NCI-H748 (cell line): ENCODE results near the gene STAT6.

Source experiments
- DNase-seq: peaks from one replicate; lab custom pipeline; 2025; ENCODE audit not compliant: unreplicated experiment; lab: John Stamatoyannopoulos, UW

Gene STAT6

GRCh38 chr12:57111031-57111734 is at the start of gene STAT6:
Gene STAT6, minus strand, starts transcription at chr12:57111362. Its CDS starts 3,084 bp downstream, at chr12:57108278.
- no peak for DNase-seq

DNA sequence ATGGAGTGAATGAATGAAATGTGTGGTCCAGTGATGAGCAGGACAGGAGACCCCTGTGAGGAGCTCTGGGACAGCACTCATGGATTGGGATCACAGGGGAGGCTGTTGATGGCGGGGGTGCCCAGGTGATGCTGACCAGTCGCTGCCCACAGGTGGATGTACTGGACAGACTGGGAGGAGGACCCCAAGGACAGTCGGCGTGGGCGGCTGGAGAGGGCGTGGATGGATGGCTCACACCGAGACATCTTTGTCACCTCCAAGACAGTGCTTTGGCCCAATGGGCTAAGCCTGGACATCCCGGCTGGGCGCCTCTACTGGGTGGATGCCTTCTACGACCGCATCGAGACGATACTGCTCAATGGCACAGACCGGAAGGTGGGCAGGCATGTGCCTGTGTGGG is 49.6 kb upstream of the STAT6 start:
- DNase-seq, result no peak

DNA sequence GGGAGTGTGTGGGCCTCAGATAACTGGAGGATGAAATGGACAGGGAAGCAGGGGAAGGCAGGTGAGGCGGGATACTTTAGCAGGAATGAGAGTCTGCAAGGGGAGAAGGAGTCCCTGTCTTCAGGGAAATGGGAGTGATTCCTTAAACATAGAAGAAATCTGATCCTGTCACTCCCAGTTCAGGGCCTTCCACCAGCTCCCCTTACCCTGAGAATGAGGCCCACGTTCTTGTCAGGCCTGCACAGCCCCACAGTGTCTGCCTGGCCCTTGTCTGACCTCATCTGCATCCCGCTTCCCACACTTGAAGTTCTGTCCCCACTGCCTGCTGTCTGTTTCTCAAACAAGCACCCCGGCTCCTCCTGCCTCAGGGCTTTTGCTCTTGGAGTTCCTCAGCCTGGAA is 48.9 kb upstream of the STAT6 start:
- no peak for DNase-seq

DNA sequence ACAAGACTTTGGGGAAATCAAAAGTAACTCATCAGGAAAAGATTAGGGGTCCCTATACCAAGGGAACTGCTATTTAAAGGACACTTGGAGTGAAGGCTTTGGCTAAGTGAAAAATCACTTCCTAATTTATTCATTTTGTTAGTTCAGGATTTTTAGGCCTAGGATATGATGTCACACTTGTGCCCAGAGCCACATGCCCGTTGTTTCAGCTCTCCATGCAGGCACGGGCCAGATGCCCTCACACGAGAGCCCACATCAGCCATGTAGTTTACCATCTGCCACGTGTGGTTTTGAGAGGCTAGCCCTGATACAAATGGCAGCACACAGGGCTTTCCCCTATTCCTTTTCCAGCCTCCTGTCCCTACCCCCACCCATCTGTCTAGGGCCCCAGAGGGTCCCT is 48.1 kb upstream of the STAT6 start:
- DNase-seq, result no peak

GRCh38 chr12:57158665-57159064 is 47.5 kb upstream of the STAT6 start:
- no peak for DNase-seq

GRCh38 chr12:57158186-57158585 is 47.0 kb upstream of the STAT6 start:
- DNase-seq, result no peak

- no peak for DNase-seq
Measured at GRCh38 chr12:57157588-57158173, 46.5 kb upstream of the STAT6 start.

DNA sequence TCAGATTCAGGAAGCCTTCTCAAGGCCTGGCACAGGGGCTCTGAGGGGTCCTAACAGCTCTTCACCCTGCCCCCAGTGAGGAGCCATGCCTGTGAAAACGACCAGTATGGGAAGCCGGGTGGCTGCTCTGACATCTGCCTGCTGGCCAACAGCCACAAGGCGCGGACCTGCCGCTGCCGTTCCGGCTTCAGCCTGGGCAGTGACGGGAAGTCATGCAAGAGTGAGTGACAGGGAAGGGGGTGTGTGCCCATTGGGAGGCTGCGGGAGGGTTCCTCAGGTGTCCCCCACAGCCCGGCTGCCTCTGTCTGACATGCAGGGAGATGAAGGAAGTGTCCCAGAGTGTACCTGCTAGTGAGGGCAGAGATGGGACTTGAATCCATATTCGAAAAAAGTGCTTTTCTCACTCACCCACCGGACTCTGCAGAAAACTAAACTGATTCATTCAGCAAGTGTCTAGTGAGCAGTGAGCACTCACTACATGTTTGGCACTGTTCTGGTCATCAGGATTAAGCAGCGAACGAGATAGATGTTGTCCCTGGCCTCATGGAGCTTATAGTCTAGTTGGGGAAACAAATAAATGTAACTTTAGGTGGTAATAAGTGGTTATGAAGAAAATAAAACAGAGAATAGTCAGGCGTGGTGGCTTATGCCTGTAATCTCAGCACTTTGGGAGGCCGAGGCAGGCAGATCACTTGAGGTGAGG is 45.7 kb upstream of the STAT6 start:
- DNase-seq, result no peak

DNA sequence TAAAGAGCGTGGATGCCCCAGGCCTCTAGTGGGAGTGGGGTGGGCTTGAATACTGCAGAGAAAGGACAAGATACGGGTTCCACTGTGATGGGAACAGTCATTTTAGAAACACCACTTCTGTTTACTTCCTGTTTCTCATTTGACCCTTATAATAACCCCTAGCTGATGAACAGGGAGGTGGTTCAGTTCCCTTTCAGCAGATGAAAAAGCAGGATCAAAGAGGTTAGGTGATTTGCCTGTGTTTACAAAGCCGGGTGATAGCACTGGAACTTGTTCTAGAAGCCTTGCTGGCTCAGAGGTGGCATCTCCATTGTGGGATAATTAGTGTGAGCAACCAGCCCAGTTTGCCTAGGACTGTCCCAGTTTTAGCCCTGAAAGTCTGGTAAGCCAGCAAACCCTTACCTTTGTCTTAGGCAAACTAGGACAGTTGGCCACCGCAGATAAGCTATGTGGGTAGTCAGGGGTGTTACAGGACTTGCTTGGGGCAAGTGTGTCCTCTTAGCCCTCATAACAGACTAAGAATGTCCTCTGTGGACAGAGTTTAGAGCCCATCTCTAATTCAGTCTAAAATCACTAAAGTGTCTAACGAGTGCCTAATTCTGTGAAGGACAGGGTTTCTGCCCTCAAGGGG is 43.8 kb upstream of the STAT6 start:
- no peak for DNase-seq

- no peak for DNase-seq
Measured at GRCh38 chr12:57154076-57154475, 42.9 kb upstream of the STAT6 start.

DNA sequence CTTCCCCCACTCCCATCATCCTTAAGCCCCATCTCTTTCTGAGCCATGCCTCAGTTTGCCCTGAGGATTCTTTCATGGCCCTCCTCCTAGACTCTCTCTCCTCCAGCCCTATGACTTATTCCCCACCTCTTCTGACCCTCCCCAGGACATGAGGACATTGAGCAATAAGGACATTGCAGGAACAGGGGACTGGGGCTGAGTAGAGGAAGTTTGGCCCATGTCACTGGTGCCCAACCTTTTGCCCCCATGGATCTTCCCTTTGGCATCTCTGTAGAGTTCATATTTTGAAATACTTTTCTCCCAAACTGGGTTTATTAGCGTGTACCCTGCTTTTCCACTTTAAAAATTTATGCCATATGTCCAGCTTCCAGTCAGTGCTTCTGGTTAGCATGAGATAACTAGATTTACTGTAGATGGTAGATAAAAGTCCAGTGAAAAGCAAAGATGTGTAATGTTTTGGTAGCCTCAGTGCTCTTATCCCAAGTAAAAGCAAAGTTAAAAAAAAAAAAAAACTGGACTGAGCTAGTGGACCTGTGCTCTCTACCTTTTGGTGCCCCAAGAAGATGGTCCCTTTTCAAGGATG is 42.3 kb upstream of the STAT6 start:
- DNase-seq, result no peak

DNA sequence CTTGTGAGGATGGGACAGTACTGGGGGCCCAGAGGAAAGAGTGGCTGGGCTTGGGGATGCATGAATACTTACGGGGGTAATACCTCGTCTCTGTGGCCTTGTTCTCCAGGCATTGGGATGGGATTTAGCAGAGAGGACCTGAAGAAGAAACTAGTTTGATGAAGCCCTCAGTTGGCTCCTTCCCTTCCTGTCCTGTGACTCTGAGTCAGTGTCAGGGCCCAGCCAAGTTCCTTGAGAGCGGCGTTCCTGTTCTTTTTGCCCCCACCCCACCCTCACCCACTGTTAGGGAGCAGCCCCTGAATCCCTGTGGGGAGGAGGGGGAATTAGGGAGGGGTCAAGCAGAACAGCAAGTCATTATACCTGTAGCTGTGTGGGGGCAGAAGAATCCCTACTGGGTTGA is 41.5 kb upstream of the STAT6 start:
- DNase-seq, result no peak

DNA sequence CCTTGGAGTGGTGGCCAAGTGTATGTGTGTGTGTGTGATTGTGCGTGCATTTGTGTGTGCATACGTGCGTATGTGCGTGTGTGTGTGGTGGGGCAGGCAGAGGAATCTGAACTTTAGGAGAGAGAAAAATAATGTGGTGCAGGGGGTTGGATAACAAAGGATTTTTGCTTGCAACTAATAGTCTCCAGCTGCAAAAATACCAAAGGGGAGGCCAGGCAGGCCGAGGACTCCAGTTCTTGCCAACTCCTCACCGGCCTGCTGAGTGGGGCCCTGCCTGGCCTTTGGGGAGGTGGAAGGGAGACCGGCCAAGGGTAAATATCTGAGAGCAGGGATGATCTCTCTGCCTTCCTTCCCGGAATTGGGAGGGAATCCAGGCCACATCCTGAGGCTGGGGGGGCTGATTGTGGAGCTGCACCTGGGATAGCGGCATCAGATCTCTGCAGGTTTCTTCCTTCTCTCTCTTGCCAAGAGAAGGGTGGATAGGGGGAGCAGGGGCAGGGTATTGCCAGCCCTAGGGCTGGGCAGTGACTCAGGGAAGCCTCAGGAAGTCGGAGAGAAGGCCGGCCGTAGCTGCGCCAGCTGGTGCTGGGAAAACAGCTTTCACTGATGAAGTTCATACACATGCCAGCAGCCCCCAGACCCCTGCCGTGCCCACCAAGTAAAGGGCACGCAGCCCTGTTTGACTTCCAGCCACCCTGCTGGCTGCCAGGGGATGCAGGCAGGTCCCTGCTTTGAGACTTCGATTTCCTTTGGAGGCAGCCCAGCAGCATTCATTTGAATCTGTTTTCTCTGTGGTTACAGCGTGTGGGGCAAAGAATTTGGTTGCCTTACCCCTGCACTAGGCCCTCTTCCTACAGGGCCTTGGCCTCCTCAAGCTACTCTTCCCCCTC is 40.8 kb upstream of the STAT6 start:
- no peak for DNase-seq

GRCh38 chr12:57150400-57151000 is 39.3 kb upstream of the STAT6 start:
- no peak for DNase-seq

DNA sequence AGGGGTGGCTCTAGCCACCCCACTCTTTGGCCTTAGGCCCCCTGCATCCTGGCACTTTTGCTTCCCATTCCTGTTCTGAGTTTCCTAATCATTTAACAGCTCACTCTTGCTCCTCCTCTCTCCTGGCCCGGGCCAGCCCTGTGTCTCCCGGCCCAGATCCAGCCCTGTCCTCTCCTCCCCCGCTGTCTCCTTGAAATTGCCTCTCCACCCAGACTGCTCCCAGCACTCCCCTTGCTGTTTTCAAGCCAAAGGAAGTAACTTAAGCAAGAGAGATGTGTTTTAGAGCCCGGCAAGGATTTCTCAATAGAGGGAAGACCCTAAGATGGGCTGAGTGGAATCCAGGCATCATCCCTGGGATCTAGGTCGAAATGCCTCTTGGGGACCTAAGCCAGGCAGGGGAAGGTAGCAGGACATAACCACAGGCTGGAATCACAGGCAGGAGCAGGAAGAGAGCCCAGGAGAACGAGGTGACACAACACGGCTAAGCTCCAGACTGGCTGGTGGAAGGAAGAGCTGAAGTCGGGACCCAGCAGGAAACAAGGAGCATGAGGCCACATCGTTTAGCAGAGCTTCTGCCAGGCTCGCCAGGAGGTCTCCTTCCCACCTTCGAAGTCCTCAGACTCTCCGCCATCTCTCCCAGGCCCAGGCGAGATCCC is 38.2 kb upstream of the STAT6 start:
- DNase-seq, result no peak

DNA sequence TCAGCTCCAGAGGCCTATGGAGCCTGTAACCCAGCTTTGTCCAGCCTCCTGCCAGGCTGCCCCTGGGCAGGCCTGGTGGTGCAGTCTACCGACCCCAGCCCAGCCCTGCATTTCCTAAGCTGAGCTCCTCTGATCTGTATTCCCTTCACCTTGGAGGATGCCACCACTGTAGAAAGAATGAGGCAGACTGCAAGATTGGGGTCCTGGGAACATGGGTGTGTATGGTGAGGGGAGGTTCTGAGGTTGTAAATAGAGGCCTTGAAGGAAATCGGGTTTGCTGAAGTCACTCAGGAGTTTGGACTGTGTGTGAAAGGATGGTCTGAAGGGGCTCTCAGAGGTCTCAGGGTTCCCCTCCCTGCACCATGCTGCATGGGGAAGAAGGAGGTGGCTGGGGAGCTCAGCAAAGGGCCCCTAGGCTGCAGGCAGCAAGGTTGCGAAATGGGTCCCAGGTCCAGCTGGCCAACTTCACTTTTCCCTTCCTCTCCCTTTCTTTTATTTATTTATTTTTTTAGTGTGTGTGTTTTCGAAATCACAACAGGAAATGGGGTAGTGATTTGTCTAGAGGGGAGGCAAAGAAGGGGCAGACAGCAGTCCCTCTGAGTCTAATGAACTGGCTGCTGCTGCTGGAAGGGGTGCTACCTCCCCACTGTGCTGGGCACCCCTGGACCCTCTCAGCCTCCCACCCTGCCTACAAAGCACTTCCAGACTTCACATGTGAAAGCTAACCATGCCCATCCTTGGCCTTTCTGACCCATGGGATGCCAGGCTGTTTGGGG is 37.5 kb upstream of the STAT6 start:
- no peak for DNase-seq

GRCh38 chr12:57146961-57147944 is 36.1 kb upstream of the STAT6 start, which contains the start of gene LRP1-AS:
Gene LRP1-AS, minus strand, starts transcription at chr12:57147619.
- DNase-seq, result no peak

GRCh38 chr12:57146092-57146491 is 34.9 kb upstream of the STAT6 start:
- DNase-seq, result no peak
